Sigmoid colon (tissue), 7 donors: Measurements from ENCODE around the gene GRAP2. TPM values are rescaled to one million over a fixed set of nuclear protein-coding genes. Genes with fewer than 3 reads are reported as not detected.

Experiments used
- DNase-seq: peaks from one replicate; pipeline ENCODE4 v3.0.0-alpha.2; 2019
- H3K27ac ChIP-seq, 4 donors: fragments of 200-600 bp; sonication (generic); one replicate each; pipeline ENCODE4 v1.5.1; 2016 to 2019; ENCODE audit warnings: mild to moderate bottlenecking in 1 of 4
- H3K27me3 ChIP-seq, 3 donors: fragments of 200-600 bp; sonication (generic); one replicate each; pipeline ENCODE4 v1.5.1; 2019; ENCODE audit warnings: mild to moderate bottlenecking in 1 of 3
- H3K36me3 ChIP-seq, 4 donors: fragments of 200-600 bp; sonication (generic); one replicate each; pipeline ENCODE4 v1.5.1; 2016 to 2019
- H3K4me1 ChIP-seq, 4 donors: fragments of 200-600 bp; sonication (generic); one replicate each; pipeline ENCODE4 v1.5.1; 2017 to 2019
- H3K4me3 ChIP-seq, 4 donors: fragments of 200-600 bp; sonication (generic); one replicate each; pipeline ENCODE4 v1.5.1; 2017 to 2019; ENCODE audit warnings: mild to moderate bottlenecking in 2 of 4, moderate library complexity in 1 of 4
- H3K9me3 ChIP-seq, 4 donors: fragments of 200-600 bp in 3 of 4; sonication (generic) in 3 of 4; one replicate each; pipeline versions ENCODE4 v1.5.1 to v1.6.1; 2013 to 2019
- EP300 ChIP-seq, 4 donors: sonication (generic); formaldehyde crosslinking; IDR thresholded peaks; one replicate each; pipeline ENCODE4 v1.6.1; 2017; ENCODE audit warnings: antibody characterized with exemption in 4 of 4
- POLR2A ChIP-seq, 2 donors: fragments of 450-650 bp; IDR thresholded peaks; one replicate each; pipeline ENCODE4 v1.6.1; 2016; ENCODE audit warnings: antibody characterized with exemption in 2 of 2, mild to moderate bottlenecking in 2 of 2, moderate library complexity in 2 of 2
- POLR2AphosphoS5 ChIP-seq, 4 donors: sonication (generic); formaldehyde crosslinking; IDR thresholded peaks; one replicate each; pipeline ENCODE4 v1.6.1; 2017; ENCODE audit warnings: antibody characterized with exemption in 4 of 4
- WGBS, 2 donors: extraction: QIAGEN DNeasy Blood & Tissue Kit; methylation state at CpG; one replicate each; pipeline ENCODE4 v1.1.7; 2013; 5-methylcytosine and 5-hydroxymethylcytosine counted together
- intact Hi-C: fragments of 100-400 bp; cut with DNase I; formaldehyde crosslinking; loops from one replicate; pipeline ENCODE4 v1.15.1; 2023
- polyA plus RNA-seq, 3 donors: library from polyadenylated mRNA; stranded (reverse); fragments of 200-250 nt; gene quantifications; one replicate each; pipeline ENCODE4 v1.2.3, GENCODE V29; 2013
- total RNA-seq, 4 donors: library from RNA; depleted of rRNA; stranded (reverse); fragments of >200 nt; gene quantifications; one replicate each; pipeline ENCODE4 v1.1.0, GENCODE V29; 2016
- TF ChIP-seq, protein P1 (sequence below), 4 experiments: fragments of 450-650 bp in 3 of 4; fragments of 200-600 bp in 1 of 4; IDR thresholded peaks; one replicate each; pipeline ENCODE4 v1.5.1; 2016 to 2019; ENCODE audit warnings: antibody characterized with exemption in 4 of 4, mild to moderate bottlenecking in 3 of 4, moderate library complexity in 2 of 4
- donor health status: healthy with polysubstance abuse.
- donor health status: Bipolar disorder and iron deficiency.
- donor health status: healthy.

GRAP2 gene
- total and polyA plus RNA-seq, 7 donors = 0.46 to 9.7 (median 1.4) TPM

DNA sequence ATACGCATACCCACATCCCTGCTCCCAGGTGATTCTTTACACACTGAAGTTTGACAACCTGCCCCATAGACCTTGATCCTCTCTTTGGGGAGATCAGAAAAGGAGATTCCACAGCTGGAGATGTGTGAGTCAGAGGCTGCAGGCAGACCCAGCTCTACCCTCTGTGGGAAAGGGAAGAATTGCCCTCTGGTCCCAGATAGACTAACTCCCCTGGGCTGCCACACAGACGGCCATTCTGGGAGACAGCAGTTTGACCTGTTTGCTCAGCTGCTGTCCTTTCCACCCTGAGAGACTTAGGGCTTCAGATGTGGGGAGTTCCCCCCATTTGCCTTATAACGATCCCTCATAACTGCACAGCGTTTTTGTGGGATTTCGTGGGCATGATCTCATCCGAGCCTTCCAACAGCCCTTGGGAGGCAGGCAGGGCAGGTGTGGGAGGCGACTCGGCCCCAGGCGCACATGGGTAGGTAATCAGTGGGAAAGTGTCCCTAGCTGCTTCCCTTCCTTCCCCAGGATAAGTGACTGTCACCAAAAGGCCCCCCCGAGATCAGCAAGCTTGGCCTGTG is 107.9 kb downstream of the GRAP2 start:
- Histone ChIP-seq H3K4me3 (no peak overlapping the region), H3K4me1 (no peaks in the 10 kb centered on the region), H3K9me3 (no peaks in the 10 kb centered on the region), H3K27me3 (peaks cover 6 to 58% (median 17%) of the 10 kb centered on the region in 3 donors), H3K27ac (no peak overlapping the region), H3K36me3 (no peaks in the 10 kb centered on the region)
- TF ChIP-seq, protein P1, sequence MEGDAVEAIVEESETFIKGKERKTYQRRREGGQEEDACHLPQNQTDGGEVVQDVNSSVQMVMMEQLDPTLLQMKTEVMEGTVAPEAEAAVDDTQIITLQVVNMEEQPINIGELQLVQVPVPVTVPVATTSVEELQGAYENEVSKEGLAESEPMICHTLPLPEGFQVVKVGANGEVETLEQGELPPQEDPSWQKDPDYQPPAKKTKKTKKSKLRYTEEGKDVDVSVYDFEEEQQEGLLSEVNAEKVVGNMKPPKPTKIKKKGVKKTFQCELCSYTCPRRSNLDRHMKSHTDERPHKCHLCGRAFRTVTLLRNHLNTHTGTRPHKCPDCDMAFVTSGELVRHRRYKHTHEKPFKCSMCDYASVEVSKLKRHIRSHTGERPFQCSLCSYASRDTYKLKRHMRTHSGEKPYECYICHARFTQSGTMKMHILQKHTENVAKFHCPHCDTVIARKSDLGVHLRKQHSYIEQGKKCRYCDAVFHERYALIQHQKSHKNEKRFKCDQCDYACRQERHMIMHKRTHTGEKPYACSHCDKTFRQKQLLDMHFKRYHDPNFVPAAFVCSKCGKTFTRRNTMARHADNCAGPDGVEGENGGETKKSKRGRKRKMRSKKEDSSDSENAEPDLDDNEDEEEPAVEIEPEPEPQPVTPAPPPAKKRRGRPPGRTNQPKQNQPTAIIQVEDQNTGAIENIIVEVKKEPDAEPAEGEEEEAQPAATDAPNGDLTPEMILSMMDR (IDR thresholded peaks at IDR 0.05) = no peak
- TF ChIP-seq POLR2A (IDR thresholded peaks at IDR 0.05) = no peak
- no peak for TF ChIP-seq EP300 (IDR thresholded peaks at IDR 0.05)
- TF ChIP-seq POLR2AphosphoS5 (IDR thresholded peaks at IDR 0.05) = no peak
- no peak for DNase-seq
- intact Hi-C loops = no loop called here
- WGBS, 2 donors = 47 to 76% methylated on average over 10 of the region's 10 CpGs

DNA sequence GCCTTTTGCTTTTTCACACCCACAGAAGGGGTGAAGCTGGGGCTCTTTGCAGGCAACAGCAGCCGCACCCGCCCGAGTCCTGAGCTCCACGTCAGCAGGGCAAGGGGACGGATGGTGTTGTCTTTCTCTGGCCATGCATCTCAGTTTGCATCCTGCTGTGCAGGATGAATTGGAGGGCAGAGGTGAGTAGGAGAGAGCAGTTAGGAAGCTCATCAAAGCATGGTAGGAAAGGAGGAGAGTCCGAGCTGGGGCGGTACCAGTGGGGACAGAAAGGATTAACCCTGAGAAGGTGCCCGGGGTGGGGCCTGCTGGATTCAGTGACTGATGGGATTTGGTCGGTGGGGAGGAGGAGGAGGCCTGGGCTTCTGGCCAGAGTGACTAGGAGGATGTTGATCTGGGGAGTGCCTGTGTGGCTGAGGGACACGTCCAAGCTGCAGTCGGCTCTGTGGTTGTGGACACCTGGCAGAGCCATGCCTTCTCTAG is 108.4 kb downstream of the GRAP2 start:
- 17 to 33% methylated on average over 11 of the region's 11 CpGs for WGBS, 2 donors
- intact Hi-C loops = no loop called here
- no peak overlapping the region for H3K27ac ChIP-seq

DNA sequence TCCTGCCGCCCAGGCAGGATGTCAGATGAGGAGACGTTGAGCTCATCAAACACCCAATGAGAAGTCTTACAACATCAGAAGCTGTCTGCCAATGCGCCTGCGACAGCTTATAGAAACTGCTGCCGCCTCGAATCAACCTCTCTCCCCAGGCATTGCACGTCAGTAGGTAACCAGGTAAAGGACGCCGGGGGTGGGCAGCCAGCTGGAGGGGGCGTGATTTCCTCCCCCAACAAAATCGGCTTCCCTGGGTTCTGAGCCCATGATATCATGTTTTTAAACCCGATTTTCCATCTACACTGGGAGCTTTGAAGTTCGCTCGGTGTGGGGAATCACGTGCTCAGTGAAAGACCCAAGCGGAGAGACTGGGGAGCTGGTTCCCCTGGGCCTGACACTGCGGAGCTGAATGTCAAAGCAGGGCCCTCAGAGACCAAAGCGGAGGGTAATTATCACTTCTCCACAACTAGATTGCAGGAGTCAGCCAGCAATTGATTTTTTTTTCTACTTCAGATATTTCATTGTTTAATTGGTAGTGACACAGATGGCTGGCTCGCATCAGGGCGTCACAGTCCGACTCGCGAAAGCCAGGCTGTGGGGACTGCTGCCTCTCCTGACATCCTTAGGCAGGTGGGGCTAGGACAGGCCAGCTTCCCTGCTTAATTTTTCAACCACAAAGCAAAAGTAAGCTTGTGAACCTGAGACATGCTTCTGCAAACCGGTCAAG is 109.2 kb downstream of the GRAP2 start:
- peaks cover 6 to 51% (median 17%) of the 10 kb centered on the region in 3 donors for H3K27me3 ChIP-seq
- TF ChIP-seq, protein P1 (IDR thresholded peaks at IDR 0.05) = no peak
- TF ChIP-seq EP300 (IDR thresholded peaks at IDR 0.05) (no peak), POLR2A (IDR thresholded peaks at IDR 0.05) (no peak), POLR2AphosphoS5 (IDR thresholded peaks at IDR 0.05) (no peak)
- 55 to 81% methylated on average over 24 of the region's 24 CpGs for WGBS, 2 donors
- intact Hi-C loops = no loop called here
- DNase-seq = no peak
- H3K9me3 ChIP-seq = no peaks in the 10 kb centered on the region
- H3K27ac ChIP-seq = no peak overlapping the region
- no peak overlapping the region for H3K4me3 ChIP-seq
- no peaks in the 10 kb centered on the region for H3K4me1 ChIP-seq
- no peaks in the 10 kb centered on the region for H3K36me3 ChIP-seq

More for the DNA sequence above, 108.4 kb downstream of the GRAP2 start:
- Histone ChIP-seq H3K4me3 (no peak overlapping the region), H3K36me3 (no peaks in the 10 kb centered on the region), H3K27me3 (peaks cover 6 to 58% (median 17%) of the 10 kb centered on the region in 3 donors), H3K4me1 (no peaks in the 10 kb centered on the region), H3K9me3 (no peaks in the 10 kb centered on the region)
- DNase-seq = no peak
- TF ChIP-seq POLR2A (IDR thresholded peaks at IDR 0.05) = no peak
- TF ChIP-seq EP300 (IDR thresholded peaks at IDR 0.05) = no peak
- TF ChIP-seq, protein P1 (IDR thresholded peaks at IDR 0.05) = no peak
- TF ChIP-seq POLR2AphosphoS5 (IDR thresholded peaks at IDR 0.05) = no peak

DNA sequence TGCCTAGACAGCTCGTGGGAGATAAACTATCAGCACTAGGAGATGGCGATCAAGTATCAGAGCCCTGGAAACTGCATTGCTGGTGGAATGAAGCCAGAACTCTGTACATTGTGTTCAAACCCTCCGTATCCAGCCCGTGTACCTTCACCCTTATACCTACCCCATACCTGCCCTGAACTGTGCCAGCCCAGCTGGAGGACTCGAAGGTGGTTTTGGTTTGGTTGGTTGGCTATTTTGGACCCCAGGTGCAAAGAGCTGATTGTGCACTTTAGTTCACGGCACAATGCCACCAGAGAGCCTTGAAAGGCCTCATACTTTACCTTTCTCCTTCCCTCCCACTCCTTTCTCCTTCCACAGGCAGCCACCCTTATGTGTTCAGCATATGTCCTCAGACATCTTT is 109.9 kb downstream of the GRAP2 start:
- WGBS, 2 donors = 87 to 88% methylated on average over 6 of the region's 6 CpGs
- TF ChIP-seq POLR2A (IDR thresholded peaks at IDR 0.05) = no peak
- H3K4me3 ChIP-seq = no peak overlapping the region
- no peak for DNase-seq
- no peak overlapping the region for H3K27ac ChIP-seq
- H3K9me3 ChIP-seq = no peaks in the 10 kb centered on the region
- H3K27me3 ChIP-seq = peaks cover 6 to 44% (median 17%) of the 10 kb centered on the region in 3 donors
- intact Hi-C loops = no loop called here
- H3K4me1 ChIP-seq = no peaks in the 10 kb centered on the region
- H3K36me3 ChIP-seq = no peaks in the 10 kb centered on the region

DNA sequence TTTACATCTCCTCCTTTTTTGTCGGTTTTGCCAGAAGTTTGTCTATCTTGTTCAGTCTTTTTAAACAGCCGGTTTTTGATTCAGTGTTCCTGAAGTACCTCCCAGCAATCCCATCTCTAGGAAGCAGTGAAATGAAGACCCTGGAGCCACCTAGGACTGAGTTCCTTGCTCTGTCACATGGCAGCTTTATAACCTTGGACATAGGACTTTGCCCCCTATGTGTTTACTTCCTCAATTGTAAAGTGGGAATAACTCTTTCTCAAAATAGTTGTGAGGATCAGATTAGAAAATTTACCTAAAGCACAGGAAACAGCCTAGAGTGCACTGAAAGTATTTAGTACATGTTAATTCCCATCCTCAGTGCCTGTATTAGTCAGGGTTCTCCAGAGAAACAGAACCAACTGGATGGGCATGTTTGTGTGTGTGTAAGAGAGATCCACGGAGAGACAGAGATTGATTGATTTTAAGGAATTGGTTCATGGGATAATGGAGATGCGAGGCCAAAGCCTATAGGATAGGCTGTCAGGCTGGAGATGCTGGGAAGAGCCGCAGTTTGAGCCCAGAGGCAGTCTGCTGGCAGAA is 113.9 kb downstream of the GRAP2 start:
- peaks cover 0 to 31% (median 6%) of the 10 kb centered on the region in 3 donors for H3K27me3 ChIP-seq
- intact Hi-C loops = no loop called here
- 20 to 72% methylated on average over 5 of the region's 5 CpGs for WGBS, 2 donors
- H3K4me1 ChIP-seq = no peaks in the 10 kb centered on the region
- no peak for TF ChIP-seq POLR2AphosphoS5 (IDR thresholded peaks at IDR 0.05)
- TF ChIP-seq POLR2A (IDR thresholded peaks at IDR 0.05) = no peak
- no peak for TF ChIP-seq EP300 (IDR thresholded peaks at IDR 0.05)
- TF ChIP-seq, protein P1 (IDR thresholded peaks at IDR 0.05) = no peak
- H3K9me3 ChIP-seq = no peaks in the 10 kb centered on the region
- no peak for DNase-seq
- H3K27ac ChIP-seq = no peak overlapping the region
- H3K36me3 ChIP-seq = no peaks in the 10 kb centered on the region
- no peak overlapping the region for H3K4me3 ChIP-seq
